GM21717 (cell line): ENCODE data around the gene DMXL2.
"Not testable (repeated sequence)": the region's sequence is repeated elsewhere in the genome, so short reads cannot be mapped to it uniquely, and the experiment has no call there.

ENCODE experiments used
- ATAC-seq: cut with Tn5 transposase; IDR thresholded peaks from one replicate; pipeline ENCODE4 v1.9.1; 2021; ENCODE audit warnings: mild to moderate bottlenecking, moderate library complexity; ENCODE audit not compliant: unreplicated experiment

DMXL2 gene

DNA sequence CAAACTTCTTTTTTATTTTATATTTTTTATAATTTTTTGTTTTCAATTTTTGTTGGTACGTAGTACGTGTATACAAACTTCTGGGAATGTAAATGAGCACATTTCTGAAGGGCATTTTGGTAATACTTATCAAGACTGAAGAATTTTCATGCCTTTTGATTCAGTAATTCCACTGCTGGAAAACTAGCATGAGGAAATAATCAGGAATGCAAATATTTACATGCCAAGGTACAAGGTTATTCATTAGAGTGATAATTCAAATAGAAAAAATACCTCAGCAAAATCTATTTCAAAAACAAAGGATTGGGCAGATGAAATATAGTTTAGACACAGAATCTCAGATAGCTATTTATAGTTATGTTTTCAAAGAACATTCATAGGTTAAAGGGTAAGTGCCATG lies 128.7 kb downstream of the DMXL2 start:
- ATAC-seq = no peak

DNA sequence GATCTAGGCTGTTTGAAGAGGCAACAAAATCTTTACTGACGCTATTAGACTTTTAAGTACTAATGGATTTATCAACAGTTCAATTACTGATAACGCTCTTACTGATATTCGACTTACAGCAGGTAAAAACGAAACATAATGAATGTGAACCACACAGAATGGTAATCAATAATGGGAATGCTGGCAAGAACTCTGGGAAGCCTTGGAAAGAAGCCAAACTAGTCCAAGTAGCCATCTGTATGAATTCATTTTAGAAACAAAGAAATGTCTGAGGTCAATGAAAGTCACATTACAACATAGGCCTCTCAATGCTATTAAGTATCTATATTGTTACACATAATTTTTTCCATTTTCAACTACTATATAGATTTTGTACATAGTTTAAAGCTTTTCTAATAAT lies 130.0 kb downstream of the DMXL2 start:
- no peak for ATAC-seq

DNA sequence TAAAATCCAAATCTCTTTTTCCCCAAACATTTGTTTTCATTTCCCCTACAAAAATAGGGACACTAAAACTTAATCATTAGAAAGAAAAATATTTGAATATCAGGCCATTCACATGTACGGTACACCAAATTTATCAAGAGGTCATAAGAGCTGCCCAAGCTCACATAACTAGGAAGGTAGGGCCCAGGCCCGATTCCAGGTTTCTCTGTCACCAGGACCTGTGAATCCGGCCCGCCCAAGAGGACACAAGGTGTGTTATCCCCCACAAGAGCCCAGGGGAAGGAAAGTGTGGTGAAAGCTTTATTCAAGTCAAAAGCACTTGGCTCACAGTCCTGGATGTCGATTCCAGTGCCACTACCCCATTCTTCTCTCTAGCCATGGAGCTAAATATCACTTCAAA lies 130.6 kb downstream of the DMXL2 start:
- no peak for ATAC-seq

DNA sequence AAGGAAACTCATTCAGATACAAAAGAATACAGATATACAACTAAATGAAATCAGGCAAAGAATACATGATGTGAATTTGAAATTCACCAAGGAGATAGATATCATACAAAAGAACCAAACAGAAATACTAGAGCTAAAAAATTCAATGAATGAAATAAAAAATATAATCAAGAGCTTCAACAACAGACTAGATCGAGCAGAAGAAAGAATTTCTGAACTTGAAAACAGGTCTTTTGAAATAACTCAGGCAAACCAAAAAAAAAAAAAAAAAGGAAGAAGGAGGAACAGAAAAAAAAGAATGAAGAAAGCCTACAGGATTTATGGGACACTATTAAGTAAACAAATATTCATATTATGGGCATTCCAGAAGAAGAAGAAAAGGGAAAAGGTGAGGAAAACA lies 137.8 kb downstream of the DMXL2 start:
- no peak for ATAC-seq

DNA sequence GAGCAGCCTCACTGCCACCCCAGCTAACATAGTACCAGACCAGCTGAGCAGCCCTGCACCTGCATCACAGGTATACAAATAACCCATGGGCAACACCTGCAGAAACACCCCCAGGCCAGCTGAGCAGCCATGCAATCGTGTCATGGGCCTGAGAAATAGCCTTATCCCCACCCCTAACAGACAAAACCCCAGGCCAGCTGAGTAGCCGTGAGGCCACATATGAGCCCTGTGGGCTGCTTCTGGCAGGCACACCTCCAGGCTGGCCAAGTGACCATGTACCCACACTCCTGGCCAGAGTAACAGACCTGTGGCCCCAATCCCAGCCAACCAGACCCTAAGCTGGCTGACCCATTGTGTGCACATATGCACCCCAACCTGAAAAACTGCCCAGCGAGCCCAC lies 138.6 kb downstream of the DMXL2 start:
- no peak for ATAC-seq

DNA sequence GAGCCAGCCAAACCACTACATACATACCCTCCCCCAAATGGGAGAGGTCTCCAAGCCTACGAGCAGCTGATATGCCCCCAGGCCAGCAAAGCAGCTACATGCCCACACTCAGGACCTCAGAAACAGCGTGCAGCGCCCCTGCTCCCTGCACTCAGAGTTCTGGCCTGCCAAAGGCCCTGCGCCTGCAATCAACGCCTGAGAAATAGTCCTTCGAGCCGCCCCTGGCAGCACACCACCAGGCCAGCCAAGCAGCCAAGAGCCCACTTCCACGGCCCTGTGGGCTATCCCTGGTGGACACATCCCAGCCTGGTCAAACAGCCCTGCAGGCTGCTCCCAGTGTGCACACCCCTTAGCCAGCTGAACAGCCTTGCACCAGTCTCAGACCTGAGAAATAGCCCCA lies 139.1 kb downstream of the DMXL2 start:
- no peak for ATAC-seq

DNA sequence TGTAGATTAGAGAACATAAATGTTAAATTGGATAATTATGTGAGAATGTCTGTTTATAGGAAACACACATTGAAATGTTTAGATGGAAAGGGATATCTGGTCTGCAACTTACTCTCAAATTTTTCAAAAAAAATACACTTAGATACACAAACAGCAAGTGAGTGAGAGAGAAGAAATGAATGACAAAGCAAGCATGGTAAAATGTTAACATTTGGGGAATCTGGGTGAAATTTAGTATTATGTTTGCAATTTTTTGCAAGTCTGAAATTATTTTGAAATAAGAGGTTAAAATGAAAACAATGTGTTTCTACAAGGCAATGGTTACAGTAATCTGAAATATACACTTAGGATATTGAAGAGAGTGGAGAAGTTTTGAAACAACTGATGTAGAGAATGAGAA lies 146.8 kb downstream of the DMXL2 start:
- no peak for ATAC-seq

DNA sequence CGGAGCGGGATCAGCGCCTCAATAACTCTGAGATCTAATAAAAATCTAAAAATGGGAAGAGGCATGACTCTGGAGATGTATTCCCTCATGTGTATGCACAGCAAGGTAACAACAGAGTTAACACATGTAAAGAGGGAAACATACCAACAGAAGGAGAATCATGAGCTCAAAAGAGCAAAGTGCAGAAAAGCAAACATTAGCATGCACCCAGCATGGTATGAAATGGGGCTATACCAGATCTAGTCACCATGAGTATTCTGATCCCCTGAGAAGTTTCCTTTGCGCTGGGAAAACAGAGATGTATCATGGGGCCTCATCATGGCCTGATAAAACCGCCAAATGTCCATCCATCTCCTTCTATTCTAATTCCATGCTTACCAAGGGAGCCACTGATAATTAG lies 152.1 kb downstream of the DMXL2 start:
- no peak for ATAC-seq

DNA sequence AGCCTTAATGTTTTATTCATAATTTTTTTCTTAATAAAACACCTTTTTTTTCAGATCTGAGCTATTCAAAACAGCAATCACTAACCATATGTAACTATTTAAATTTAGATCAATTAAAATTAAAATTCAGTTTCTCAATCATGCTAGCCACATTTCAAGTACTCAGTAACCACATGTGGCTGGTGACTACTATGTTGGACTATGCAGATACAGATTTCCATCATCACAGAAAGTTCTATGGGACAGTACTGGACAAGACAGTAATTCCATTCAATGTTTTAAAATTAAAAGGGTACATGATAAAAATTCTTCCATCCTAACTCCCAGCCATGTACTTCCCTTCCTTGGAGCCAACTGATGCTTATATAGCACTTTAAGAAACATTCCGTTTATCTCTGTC lies 161.8 kb downstream of the DMXL2 start:
- ATAC-seq = no peak

DNA sequence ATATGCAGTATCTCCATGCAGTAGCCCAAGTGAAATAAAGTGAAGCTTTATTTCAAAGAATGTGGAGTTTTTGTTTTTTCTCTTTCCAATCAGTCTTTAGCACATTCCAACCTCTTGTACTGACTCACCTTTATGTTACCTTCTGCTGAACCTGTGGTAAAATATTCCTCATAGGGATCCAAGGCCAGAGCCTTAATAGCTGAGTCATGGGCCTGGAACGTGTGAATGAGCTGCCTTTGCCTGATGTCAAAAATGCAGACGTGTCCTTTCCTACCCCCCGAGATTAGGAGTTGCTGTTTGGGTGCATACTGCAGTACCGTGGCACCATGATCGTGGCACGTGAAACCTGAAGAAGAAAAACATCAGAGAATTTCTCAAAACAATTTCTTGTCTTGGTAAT lies 172.6 kb downstream of the DMXL2 start:
- ATAC-seq = no peak

DNA sequence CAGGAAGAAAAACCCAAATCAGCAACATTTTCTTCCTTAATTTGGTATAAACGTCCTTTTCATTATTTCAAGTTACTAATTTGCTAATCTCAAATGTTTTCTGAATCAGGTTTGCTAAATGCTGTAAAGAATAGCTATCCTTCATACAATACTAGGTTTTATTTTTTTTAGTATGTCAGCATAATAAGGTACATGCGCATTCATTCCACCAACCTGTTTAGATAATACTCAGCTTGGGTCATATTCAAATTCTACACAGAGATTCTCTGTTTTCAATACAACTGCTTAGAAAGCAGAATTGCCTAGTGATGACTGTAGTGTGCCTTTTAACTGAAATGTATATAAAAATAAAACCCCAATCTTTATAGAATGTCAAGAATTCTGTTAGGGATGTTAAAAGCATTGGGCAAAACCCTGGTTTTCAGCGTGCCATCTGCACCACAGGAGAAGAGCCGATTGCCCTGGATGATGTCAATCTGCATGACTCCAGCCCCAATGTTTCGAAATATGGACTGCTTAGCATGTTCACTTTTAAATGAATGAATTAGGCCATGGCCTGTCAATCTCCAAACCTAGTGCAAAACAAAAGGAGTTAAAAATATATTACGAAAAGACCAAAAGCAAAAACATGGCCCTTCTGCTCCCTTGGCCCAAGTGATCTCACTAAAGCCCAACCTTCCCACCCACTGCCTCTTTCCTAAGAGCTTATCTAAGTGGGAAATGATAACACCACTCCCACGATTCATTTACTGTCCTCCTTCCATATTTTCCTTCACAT lies 173.8 kb downstream of the DMXL2 start:
- ATAC-seq = no peak

DNA sequence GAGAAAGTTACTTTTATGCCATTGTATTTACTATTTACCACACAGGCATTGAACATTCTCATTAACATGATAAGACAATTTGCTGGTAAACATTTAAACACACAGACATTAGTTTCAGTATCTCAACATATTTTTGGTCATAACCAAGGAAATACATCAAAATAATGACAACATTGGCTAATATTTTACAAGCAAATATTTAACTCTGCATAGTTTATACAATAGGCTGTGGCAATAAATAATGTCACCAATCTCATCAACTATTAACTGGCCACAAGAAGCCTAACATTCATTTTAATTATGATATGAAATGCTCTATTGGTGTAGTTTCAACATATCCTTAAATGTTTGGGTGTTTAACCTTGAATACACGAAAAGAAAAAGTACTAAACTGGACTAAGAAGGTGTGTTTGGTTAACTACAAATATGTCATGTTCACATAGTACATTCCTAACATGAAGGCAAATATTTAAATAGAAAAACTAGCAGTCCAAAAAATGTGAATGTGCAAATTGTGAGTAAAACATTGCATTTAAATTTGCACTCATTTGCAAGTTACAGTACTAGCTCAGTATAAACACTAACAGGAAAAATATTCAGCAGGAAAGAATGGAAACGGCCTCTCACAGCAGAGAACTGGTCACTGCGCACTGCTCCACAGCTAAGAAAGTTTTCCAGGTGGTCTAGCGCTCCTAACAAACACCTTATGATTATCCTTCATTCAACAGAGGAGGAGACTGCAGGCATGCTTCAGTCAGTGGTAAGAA lies 174.5 kb downstream of the DMXL2 start:
- no peak for ATAC-seq

DNA sequence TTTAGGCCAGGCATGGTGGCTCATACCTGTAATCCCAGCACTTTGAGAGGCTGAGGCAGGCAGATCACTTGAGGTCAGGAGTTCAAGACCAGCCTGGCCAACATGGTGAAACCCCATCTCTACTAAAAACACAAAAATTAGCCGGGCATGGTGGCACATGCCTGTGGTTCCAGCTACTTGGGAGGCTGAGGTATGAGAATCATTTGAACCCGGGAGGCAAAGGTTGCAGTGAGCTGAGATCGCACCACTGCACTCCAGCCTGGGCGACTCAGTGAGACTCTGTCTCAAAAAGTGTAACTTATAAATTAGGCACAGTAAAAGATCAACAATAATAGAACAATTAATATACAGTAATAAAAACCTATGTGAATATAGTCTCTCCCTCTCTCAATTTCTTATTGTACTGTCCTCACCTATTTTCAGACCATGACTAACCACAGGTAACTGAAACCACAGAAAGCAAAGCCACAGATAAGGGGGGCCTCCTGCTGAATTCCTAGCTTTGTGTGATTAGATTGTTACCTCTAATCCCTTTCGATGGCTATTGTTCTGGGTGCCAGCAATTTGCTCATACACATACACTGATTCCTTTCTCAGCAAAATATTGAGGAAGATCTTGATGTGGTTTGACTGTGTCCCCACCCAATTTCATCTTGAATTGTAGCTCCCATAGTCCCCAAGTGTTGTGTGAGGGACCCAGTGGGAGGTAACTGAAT lies 176.4 kb downstream of the DMXL2 start:
- ATAC-seq = not testable (repeated sequence)

DNA sequence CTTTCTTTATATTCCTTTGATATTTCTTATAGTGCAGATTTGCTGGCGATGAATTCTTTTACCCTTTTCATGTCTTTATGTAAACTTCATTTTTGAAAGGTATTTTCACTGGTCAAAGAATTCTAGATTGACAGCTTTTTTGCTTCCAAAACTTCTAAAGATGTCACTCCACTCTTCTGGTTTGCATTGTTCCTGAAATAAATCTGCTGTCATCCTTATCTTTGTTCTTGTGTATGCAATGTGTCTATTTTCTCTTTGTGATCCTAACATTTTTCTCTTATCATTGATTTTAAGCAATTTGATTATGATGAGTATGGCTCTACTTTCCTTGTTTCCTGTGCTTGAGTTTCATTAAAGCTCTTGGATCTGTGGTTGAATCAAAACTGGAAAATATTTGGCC lies 177.8 kb downstream of the DMXL2 start:
- no peak for ATAC-seq

DNA sequence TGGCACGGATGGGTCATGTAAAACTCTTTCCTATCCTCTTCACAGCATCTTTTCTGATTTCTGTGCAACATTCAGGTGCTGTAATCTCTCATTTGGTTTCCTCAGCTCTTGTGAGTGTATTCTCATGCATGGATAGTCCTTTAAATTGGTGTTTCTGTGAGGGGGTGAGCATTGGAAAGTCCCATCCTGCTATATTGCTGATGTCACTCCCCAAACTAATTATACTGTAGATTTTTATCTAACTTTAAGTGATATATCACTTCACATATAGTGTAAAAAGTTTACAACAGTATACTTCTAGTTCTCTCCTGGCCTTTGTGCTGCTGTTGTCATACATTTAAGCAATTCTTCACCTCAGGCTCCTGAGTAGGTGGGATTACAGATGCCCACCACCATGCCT lies 178.5 kb downstream of the DMXL2 start:
- no peak for ATAC-seq

DNA sequence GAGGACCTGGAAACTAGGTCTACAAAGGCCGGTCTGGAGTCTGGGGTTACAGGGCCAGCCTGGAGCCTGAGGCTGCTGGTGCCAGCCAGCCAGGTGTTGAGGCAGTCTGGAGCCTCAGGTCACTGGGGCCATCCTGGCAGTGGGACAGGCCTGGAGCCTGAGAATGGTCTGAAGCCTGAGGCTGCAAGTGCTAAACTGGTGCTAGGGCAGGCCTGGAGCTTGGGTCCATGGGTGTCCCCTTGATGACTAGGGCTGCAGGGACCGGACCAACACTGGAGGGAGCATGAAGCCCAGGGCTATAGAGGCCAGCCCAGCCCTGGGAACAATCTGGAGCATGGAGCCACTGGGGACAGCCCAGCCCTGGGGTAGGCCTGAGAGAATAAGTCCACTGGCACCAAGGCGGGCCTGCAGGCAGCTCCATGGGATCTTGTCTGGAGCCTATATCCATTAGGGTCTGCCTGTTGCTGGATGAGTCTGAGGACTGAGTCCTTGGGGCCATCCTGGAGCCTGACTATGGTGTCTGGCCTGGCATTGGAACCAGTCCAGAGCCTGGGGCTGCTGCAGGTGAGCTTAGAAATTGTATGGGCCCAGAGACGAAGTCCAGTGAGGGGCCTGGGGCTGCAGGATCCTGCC lies 179.2 kb downstream of the DMXL2 start:
- no peak for ATAC-seq

DNA sequence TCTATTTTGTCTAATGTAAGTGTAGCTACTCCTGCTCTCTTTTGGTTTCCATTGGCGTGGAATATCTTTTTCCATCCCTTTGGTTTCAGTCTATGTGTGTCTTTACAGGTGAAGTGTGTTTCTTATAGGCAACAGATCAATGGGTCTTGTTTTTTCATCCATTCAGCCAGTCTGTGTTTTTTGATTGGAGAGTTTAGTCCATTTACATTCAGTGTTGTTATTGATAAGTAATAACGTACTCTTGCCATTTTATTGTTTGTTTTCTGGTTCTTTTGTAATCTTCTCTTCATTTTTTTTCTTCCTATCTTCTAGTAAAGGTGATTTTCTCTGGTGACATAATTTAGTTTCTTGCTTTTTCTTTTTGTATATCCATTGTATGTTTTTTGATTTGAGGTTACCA lies 184.0 kb downstream of the DMXL2 start:
- ATAC-seq = no peak

DNA sequence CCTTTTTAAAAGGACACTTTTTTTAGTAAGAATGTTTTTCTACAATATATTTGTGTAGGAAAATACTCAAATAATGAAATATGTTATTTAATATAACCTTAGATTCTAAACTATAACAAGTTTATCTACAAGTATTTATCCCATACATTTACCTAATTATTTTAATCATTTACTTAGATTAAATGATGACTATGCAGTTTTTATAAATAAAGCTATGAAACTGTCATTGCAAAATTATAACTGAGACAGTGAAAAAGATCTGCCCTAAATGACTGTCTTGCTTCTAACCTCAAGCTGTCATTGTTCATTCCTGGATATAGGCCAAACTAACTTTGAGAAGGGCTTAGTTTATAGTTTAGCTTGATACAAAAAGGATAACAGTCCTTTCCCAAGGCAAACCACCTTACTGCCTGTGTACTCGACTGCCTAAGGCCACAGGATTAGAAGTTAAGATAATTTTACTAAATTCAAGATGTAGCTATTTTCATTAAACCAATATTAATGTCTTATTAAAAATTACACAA lies 197.0 kb downstream of the DMXL2 start:
- no peak for ATAC-seq

DNA sequence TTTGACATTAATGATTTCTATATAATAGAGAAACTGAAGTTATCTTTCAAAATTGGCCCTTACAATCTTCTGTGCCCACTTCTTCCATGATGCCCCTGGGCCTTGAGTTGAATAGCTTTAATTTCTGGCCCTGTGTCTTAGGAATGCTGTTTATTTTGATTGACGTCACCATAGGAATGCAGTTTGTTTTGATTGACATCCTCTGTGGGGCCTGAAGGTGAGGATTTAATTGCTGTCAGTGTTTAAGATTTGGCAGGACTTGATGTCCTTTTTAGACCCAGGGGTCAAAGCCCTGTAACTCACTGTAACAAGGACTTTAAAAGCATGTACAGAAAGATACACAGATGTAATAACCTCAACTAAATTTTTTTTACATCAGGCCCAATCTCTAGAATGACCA lies 197.8 kb downstream of the DMXL2 start:
- ATAC-seq = no peak

DNA sequence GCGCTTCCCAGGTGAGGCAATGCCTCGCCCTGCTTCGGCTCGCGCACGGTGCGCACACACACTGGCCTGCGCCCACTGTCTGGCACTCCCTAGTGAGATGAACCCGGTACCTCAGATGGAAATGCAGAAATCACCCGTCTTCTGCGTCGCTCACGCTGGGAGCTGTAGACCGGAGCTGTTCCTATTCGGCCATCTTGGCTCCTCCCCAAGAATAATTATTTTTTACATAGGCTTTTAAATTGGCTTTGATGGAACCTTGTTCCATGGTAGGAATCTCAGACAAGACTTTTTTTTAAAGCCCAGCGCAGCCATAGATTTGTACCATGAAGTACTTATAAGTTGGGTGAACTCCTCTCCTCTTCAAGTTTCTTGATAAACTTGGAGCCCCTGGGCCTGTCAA lies 199.5 kb downstream of the DMXL2 start:
- ATAC-seq = not testable (repeated sequence)

DNA sequence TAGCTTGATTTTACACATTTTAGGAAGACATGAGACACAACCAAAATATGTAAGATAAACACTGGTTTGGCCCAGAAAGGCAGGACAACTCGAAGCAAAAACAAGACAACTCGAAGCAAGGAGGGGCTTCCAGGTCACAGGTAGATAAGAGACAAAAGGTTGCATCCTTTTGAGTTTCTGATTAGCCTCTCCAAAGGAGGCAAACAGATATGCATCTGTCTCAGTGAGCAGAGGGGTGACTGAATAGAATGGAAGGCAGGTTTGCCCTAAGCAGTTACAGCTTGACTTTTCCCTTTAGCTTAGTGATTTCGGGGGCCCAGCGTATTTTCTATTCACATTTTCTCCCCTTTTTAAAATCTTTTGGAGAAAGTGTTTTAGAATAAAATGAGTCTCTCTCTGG lies 206.4 kb downstream of the DMXL2 start:
- no peak for ATAC-seq
